Posterior vena cava (tissue), 2 donors: ENCODE results near the gene RCAN3. TPM values are rescaled to one million over a fixed set of nuclear protein-coding genes. Genes with fewer than 3 reads are reported as not detected.
"Not testable (repeated sequence)": the region's sequence is repeated elsewhere in the genome, so short reads cannot be mapped to it uniquely, and the experiment has no call there.

ENCODE experiments used
- DNase-seq: peaks from one replicate; pipeline ENCODE4 v3.0.0-alpha.2; 2020; ENCODE audit warnings: low spot score
- intact Hi-C, 2 donors: fragments of 100-400 bp; cut with DNase I; formaldehyde crosslinking; loops; one replicate each; pipeline versions ENCODE4 v1.14.1 to v1.14.2; 2022 to 2023
- total RNA-seq, 2 donors: library from RNA; stranded (reverse); fragmentation: NEBNext Ultra II Directional; extraction: Animal tissue kit (Norgen Biotek cat#: 25700); gene quantifications; one replicate each; pipeline ENCODE4 v1.2.1, GENCODE V29; 2021
- donor health status: DM: yes; HTN: yes; CAD: no.
- donor health status: DM: yes; HTN: yes; CAD: no.

RCAN3 gene
- total RNA-seq, 2 donors from 2014 or later = 6.0 to 9.9 TPM

- DNase-seq = no peak
- intact Hi-C loops = no loop called here
Observed at GRCh38 chr1:24540051-24540905, 37.6 kb downstream of the RCAN3 start.

- DNase-seq = no peak
- intact Hi-C loops = no loop called here
Observed at GRCh38 chr1:24540906-24541710, 38.5 kb downstream of the RCAN3 start.

- intact Hi-C loops = loop anchor here in 1 of 2 donors (1.0 kb wide), 1 partner anchor 12 kb away; no protein-coding TSS in a partner anchor
- no peak for DNase-seq
Observed at GRCh38 chr1:24541711-24542346, 39.2 kb downstream of the RCAN3 start.

GRCh38 chr1:24544239-24544638, 41.6 kb downstream of the RCAN3 start:
- DNase-seq = no peak
- intact Hi-C loops = no loop called here

GRCh38 chr1:24545662-24546061, 43.0 kb downstream of the RCAN3 start:
- DNase-seq = no peak
- intact Hi-C loops = no loop called here

GRCh38 chr1:24547195-24547594, 44.6 kb downstream of the RCAN3 start:
- intact Hi-C loops = no loop called here
- no peak for DNase-seq

- intact Hi-C loops = no loop called here
- no peak for DNase-seq
Observed at GRCh38 chr1:24548070-24548469, 45.4 kb downstream of the RCAN3 start.

GRCh38 chr1:24549210-24549609, 46.6 kb downstream of the RCAN3 start:
- intact Hi-C loops, DNase-seq: not testable (repeated sequence)

- intact Hi-C loops = no loop called here
- DNase-seq = no peak
Observed at GRCh38 chr1:24551290-24551959, 48.8 kb downstream of the RCAN3 start.

GRCh38 chr1:24551960-24552571, 49.4 kb downstream of the RCAN3 start:
- intact Hi-C loops = no loop called here

GRCh38 chr1:24553931-24554330, 51.3 kb downstream of the RCAN3 start:
- DNase-seq = no peak
- intact Hi-C loops = loop anchor here in 1 of 2 donors (1.0 kb wide), 1 partner anchor 12 kb away; no protein-coding TSS in a partner anchor

More at GRCh38 chr1:24551960-24552571, 49.4 kb downstream of the RCAN3 start:
- DNase-seq = no peak

- no peak for DNase-seq
- intact Hi-C loops = loop anchor here in 1 of 2 donors (1.0 kb wide), 1 partner anchor 12 kb away; no protein-coding TSS in a partner anchor
Observed at GRCh38 chr1:24554714-24555113, 52.1 kb downstream of the RCAN3 start.

- DNase-seq = no peak
- intact Hi-C loops = no loop called here
Observed at GRCh38 chr1:24555591-24556413, 53.2 kb downstream of the RCAN3 start, which contains the start of gene NCMAP. Gene NCMAP (plus strand): TSS chr1:24556087. CDS start chr1:24595431, 39,344 bp downstream.

GRCh38 chr1:24556414-24556795, 53.8 kb downstream of the RCAN3 start:
- no peak for DNase-seq
- intact Hi-C loops = no loop called here

GRCh38 chr1:24557220-24557619, 54.6 kb downstream of the RCAN3 start:
- DNase-seq = no peak
- intact Hi-C loops = no loop called here

- DNase-seq = no peak
- intact Hi-C loops = no loop called here
Observed at GRCh38 chr1:24557711-24558131, 55.1 kb downstream of the RCAN3 start.

- intact Hi-C loops = no loop called here
- no peak for DNase-seq
Observed at GRCh38 chr1:24558455-24558854, 55.8 kb downstream of the RCAN3 start.
